HEK293 (cell line): Measurements from ENCODE around the gene TMX2.

Experiments used
- CTCF ChIA-PET: fragments of 350-600 bp; formaldehyde crosslinking; extraction: SDS; loops from one replicate; lab custom pipeline; 2021; ENCODE audit warnings: antibody characterized with exemption; lab: Yijun Ruan, JAX
- POLR2A ChIA-PET: fragments of 300-600 bp; formaldehyde crosslinking; extraction: SDS; loops from one replicate; lab custom pipeline; 2020; ENCODE audit warnings: antibody characterized with exemption, inconsistent platforms; lab: Yijun Ruan, JAX
- H3K27ac ChIP-seq: fragments of 200-500 bp; sonication (Bioruptor generic); 2 replicates; pipeline ENCODE4 v1.5.1; 2014; ENCODE audit warnings: low read depth, low read length, control low read depth, inconsistent platforms; ENCODE audit errors: extremely low read depth
- H3K36me3 ChIP-seq, 2 experiments: fragments of 200-500 bp in 1 of 2; sonication (Bioruptor generic) in 1 of 2; 1 replicate in 1 of 2; 2 replicates in 1 of 2; pipeline ENCODE4 v1.5.1; 2014 to 2017; ENCODE audit warnings: inconsistent platforms in 2 of 2, low read length in 2 of 2; ENCODE audit not compliant: control insufficient read depth in 2 of 2, insufficient read depth in 1 of 2
- H3K4me1 ChIP-seq: fragments of 200-500 bp; sonication (Bioruptor generic); 2 replicates; pipeline ENCODE4 v1.5.1; 2014; ENCODE audit warnings: mild to moderate bottlenecking, low read length, inconsistent platforms; ENCODE audit not compliant: control insufficient read depth, insufficient read depth
- H3K4me3 ChIP-seq: 2 replicates; pipeline ENCODE4 v1.5.1; 2011; ENCODE audit warnings: low read depth, mild to moderate bottlenecking, control low read depth, low read length, moderate library complexity
- H3K9me3 ChIP-seq: fragments of 200-500 bp; sonication (Bioruptor generic); 2 replicates; pipeline ENCODE4 v1.5.1; 2014; ENCODE audit warnings: low read depth, low read length, inconsistent platforms; ENCODE audit not compliant: control insufficient read depth, insufficient read depth
- GLI4 ChIP-seq: fragments of 450-650 bp; formaldehyde crosslinking; IDR thresholded peaks from 2 replicates; pipeline ENCODE4 v1.5.1; 2016; ENCODE audit warnings: missing biosample characterization, missing genetic modification characterization
- KLF10 ChIP-seq: fragments of 450-650 bp; IDR thresholded peaks from 2 replicates; pipeline ENCODE4 v1.5.1; 2018; ENCODE audit warnings: missing biosample characterization, mild to moderate bottlenecking, missing genetic modification characterization
- SP7 ChIP-seq: fragments of 450-650 bp; formaldehyde crosslinking; IDR thresholded peaks from 2 replicates; pipeline ENCODE4 v1.5.1; 2016; ENCODE audit warnings: missing biosample characterization, missing genetic modification characterization
- TCF7L2 ChIP-seq: IDR thresholded peaks from 2 replicates; pipeline ENCODE4 v1.6.1; 2011; ENCODE audit warnings: low read depth, mild to moderate bottlenecking, inconsistent platforms, low read length, moderate library complexity, borderline replicate concordance
- ZBTB20 ChIP-seq: fragments of 450-650 bp; formaldehyde crosslinking; IDR thresholded peaks from 2 replicates; pipeline ENCODE4 v1.5.1; 2016; ENCODE audit warnings: missing biosample characterization, missing genetic modification characterization
- ZBTB44 ChIP-seq: fragments of 450-650 bp; IDR thresholded peaks from 2 replicates; pipeline ENCODE4 v1.5.1; 2018; ENCODE audit warnings: missing biosample characterization, mild to moderate bottlenecking, missing genetic modification characterization
- ZBTB8A ChIP-seq: fragments of 450-650 bp; formaldehyde crosslinking; IDR thresholded peaks from 2 replicates; pipeline ENCODE4 v1.5.1; 2016; ENCODE audit warnings: missing biosample characterization, missing genetic modification characterization
- ZNF16 ChIP-seq: fragments of 450-650 bp; formaldehyde crosslinking; IDR thresholded peaks from 2 replicates; pipeline ENCODE4 v1.5.1; 2016; ENCODE audit warnings: low read depth, missing biosample characterization, missing genetic modification characterization
- ZNF2 ChIP-seq: fragments of 450-650 bp; formaldehyde crosslinking; IDR thresholded peaks from 2 replicates; pipeline ENCODE4 v1.5.1; 2016; ENCODE audit warnings: missing biosample characterization, missing genetic modification characterization
- ZNF248 ChIP-seq: fragments of 450-650 bp; formaldehyde crosslinking; IDR thresholded peaks from 2 replicates; pipeline ENCODE4 v1.5.1; 2017; ENCODE audit warnings: missing biosample characterization, missing genetic modification characterization
- ZNF311 ChIP-seq: fragments of 450-650 bp; formaldehyde crosslinking; IDR thresholded peaks from 2 replicates; pipeline ENCODE4 v1.5.1; 2017; ENCODE audit warnings: missing biosample characterization, missing genetic modification characterization, borderline replicate concordance
- ZNF404 ChIP-seq: fragments of 450-650 bp; formaldehyde crosslinking; IDR thresholded peaks from 2 replicates; pipeline ENCODE4 v1.5.1; 2017; ENCODE audit warnings: missing biosample characterization, missing genetic modification characterization
- ZNF473 ChIP-seq: fragments of 450-650 bp; formaldehyde crosslinking; IDR thresholded peaks from 2 replicates; pipeline ENCODE4 v1.5.1; 2017; ENCODE audit warnings: missing biosample characterization, missing genetic modification characterization
- ZNF530 ChIP-seq: fragments of 450-650 bp; formaldehyde crosslinking; IDR thresholded peaks from 2 replicates; pipeline ENCODE4 v1.5.1; 2016; ENCODE audit warnings: low read depth, missing biosample characterization, missing genetic modification characterization
- ZNF558 ChIP-seq: fragments of 450-650 bp; formaldehyde crosslinking; IDR thresholded peaks from 2 replicates; pipeline ENCODE4 v1.5.1; 2016; ENCODE audit warnings: missing biosample characterization, missing genetic modification characterization
- ZNF623 ChIP-seq: fragments of 450-650 bp; formaldehyde crosslinking; IDR thresholded peaks from 2 replicates; pipeline ENCODE4 v1.5.1; 2016; ENCODE audit warnings: missing biosample characterization, missing genetic modification characterization
- ZNF660 ChIP-seq: fragments of 450-650 bp; IDR thresholded peaks from 2 replicates; pipeline ENCODE4 v1.5.1; 2018; ENCODE audit warnings: missing biosample characterization, mild to moderate bottlenecking, missing genetic modification characterization
- ZSCAN18 ChIP-seq: fragments of 450-650 bp; formaldehyde crosslinking; IDR thresholded peaks from 2 replicates; pipeline ENCODE4 v1.5.1; 2016; ENCODE audit warnings: missing biosample characterization, missing genetic modification characterization

TMX2 gene

GRCh38 chr11:57787006-57787604, 74.7 kb downstream of the TMX2 start:
- CTCF ChIA-PET: interaction anchor here (1.9 kb wide), 1 partner anchor 14 kb away, joined by 8 read pairs; no protein-coding TSS in a partner anchor
- Histone ChIP-seq H3K4me1 (no peaks in the 10 kb centered on the region), H3K36me3 (peaks cover 0 to 11% of the 10 kb centered on the region in 2 experiments; a peak in 1 of 3 replicates), H3K9me3 (no peaks in the 10 kb centered on the region), H3K27ac (no peak overlapping the region), H3K4me3 (no peak overlapping the region)
- POLR2A ChIA-PET: no interaction called here
- TF ChIP-seq GLI4 (no peak), ZNF2 (tag by site-specific recombination) (no peak), TCF7L2 (no peak), ZNF248 (tag by site-specific recombination) (no peak), ZNF530 (tag by site-specific recombination) (no peak), ZNF473 (tag by site-specific recombination) (no peak), ZNF311 (tag by site-specific recombination) (no peak), ZNF660 (tag by site-specific recombination) (no peak), KLF10 (no peak), ZNF558 (tag by site-specific recombination) (no peak), ZNF623 (tag by site-specific recombination) (no peak)

- no peak overlapping the region for H3K27ac ChIP-seq
- ChIA-PET CTCF (interaction anchor here (1.0 to 2.0 kb wide), 3 partner anchors 13 to 30 kb away, joined by 4 to 14 read pairs (median 8); no protein-coding TSS in a partner anchor), POLR2A (interaction anchor here (1.0 to 1.6 kb wide), 2 partner anchors 10 to 47 kb away, joined by 3 to 5 read pairs; partner anchors contain the start of gene SELENOH)
- H3K36me3 ChIP-seq: peaks cover 0 to 13% of the 10 kb centered on the region in 2 experiments; a peak in 1 of 3 replicates
- no peak for TF ChIP-seq ZBTB8A (tag by site-specific recombination)
- TF ChIP-seq SP7 (tag by site-specific recombination): peak; percentile 87
- no peak for TF ChIP-seq ZSCAN18
- no peak for TF ChIP-seq ZNF311 (tag by site-specific recombination)
- TF ChIP-seq ZNF404 (tag by site-specific recombination): no peak
- TF ChIP-seq ZBTB44 (tag by site-specific recombination): no peak
- no peak for TF ChIP-seq ZNF660 (tag by site-specific recombination)
- no peak for TF ChIP-seq ZBTB20 (tag by site-specific recombination)
- no peaks in the 10 kb centered on the region for H3K9me3 ChIP-seq
- no peak overlapping the region for H3K4me3 ChIP-seq
- H3K4me1 ChIP-seq: no peaks in the 10 kb centered on the region
These were observed 75.7 kb downstream of the TMX2 start for GRCh38 chr11:57787920-57788702.

GRCh38 chr11:57788703-57789088, 76.3 kb downstream of the TMX2 start:
- CTCF ChIA-PET: interaction anchor here (0.6 to 2.0 kb wide), 2 partner anchors 12 to 262 kb away, joined by 4 to 14 read pairs; no protein-coding TSS in a partner anchor
- TF ChIP-seq ZNF16: no peak
- TF ChIP-seq, all 188 proteins: peak for 0
- Histone ChIP-seq H3K36me3 (peaks cover 0 to 18% of the 10 kb centered on the region in 2 experiments; a peak in 1 of 3 replicates), H3K4me1 (no peaks in the 10 kb centered on the region), H3K4me3 (no peak overlapping the region), H3K27ac (no peak overlapping the region), H3K9me3 (no peaks in the 10 kb centered on the region)
- POLR2A ChIA-PET: interaction anchor here (1.0 to 1.6 kb wide), 2 partner anchors 10 to 47 kb away, joined by 3 to 5 read pairs; partner anchors contain the start of gene SELENOH
